Middle frontal gyrus (tissue), 1 donor: ENCODE data around the gene ZNF182.
"Not testable (repeated sequence)": the region's sequence is repeated elsewhere in the genome, so short reads cannot be mapped to it uniquely, and the experiment has no call there.

Experiments used
- DNase-seq: peaks from one replicate; pipeline ENCODE4 v3.0.0-alpha.2; 2015; ENCODE audit warnings: low spot score; ENCODE audit errors: extremely low spot score

The ZNF182 gene

DNA sequence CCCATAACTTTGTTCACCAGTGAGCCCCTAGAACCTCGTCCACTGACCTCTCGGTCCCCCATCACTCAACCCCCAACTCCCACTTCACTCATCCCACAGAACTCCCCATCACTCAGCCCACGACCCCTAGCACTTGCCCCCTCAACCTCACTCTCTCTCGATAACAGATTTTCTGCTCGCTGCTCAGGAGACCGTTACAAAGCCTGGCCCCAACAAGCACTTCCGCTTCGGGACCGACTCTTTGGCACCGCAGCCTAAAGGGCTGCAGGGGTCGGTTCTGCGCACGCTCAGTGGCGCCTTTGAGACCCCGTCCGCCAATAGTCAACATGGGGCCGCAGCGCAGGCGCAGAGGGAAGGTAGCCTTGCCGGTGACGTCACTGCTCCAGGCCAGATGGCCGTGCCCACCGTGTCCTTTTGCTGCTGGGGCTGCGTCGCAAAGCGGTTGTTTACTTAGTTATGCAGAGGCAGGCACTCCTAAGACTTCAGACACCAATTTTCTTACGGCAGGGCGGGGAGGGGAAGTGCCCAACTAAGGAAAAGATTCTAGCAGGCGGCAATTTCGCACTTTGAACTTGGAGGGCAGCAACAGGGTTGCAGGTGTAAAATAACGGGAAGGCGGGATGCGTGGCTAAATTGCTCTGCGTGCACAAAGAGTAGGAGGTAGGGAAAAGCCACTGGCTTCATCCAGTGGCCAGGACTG lies at the start of gene ZNF182:
Gene ZNF182 (minus strand): TSS at position 232 of the 700 bp plus-strand sequence. CDS start 1,380 bp downstream, outside the sequence.
- peak; percentile 80 for DNase-seq

DNA sequence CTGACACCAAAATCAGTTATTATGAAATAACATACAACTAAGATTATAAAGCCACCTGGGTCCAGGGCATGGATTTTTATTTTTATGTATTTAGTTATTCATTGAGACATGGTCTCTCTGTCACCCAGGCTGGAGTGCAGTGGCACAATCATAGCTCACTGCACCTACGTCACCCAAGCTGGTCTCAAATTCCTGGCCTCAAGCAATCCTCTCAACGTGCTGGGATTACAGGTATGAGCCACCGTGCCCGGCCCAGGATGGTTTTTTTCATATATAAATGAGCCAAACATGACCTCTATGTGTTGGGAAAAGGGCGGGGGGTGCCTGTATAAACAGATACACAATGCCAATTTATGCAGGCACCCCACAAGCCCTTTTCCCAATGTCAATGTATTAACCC lies 43.1 kb upstream of the ZNF182 start:
- DNase-seq, result no peak

GRCh38 chrX:48045410-48046311 lies 41.9 kb upstream of the ZNF182 start:
- no peak for DNase-seq

GRCh38 chrX:48043056-48043455 lies 39.3 kb upstream of the ZNF182 start:
- DNase-seq, result no peak

GRCh38 chrX:48035891-48036290 lies 32.1 kb upstream of the ZNF182 start:
- no peak for DNase-seq

DNA sequence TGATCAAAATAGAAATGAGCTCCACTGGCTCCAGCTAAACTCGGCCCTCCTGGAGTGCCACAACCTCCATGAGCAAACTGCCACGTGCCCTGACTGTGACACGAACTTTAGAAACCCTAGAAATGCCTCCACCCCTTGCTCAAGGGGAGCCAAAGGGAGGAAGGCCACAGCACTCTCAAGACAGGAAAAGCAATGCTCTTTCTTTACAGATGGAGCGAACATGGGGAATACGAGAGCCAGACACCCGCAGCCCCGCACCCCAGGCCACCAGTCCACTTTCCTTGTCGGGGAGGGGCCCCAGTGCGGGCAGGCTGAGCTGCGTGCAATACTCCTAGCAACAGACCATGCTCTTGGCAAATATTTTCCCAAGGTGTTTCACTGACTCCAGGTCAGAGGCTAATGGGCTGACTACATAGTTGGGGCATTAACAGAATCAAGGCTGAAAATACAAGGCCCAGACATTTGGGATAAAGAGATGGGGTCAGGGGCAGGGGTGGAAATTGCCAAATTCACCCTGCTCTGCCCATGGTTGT lies 26.9 kb upstream of the ZNF182 start:
- DNase-seq, result not testable (repeated sequence)

GRCh38 chrX:48030237-48030636 lies 26.4 kb upstream of the ZNF182 start:
- no peak for DNase-seq

DNA sequence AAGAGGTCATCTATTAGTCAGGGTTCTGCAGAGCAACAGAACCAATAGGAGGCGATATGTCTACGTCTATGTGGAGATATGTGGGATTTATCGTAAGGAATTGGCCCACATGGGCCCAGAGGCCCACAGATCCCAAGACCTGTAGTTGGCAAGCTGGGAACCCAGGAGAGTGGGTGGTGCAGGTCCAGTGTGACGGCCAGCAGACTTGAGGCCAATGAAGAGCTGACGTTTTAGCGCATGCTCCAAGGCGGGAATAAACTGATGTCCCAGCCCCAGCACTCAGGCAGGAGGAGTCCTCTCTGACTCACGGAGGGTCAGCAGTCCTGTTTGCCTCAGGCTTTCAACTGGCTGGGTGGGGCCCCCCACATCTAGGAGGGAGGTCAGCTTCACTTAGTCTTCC lies 24.3 kb upstream of the ZNF182 start:
- DNase-seq, result no peak

- not testable (repeated sequence) for DNase-seq
These were observed 23.8 kb upstream of the ZNF182 start for GRCh38 chrX:48027545-48027944.

- peak; percentile 27 for DNase-seq
These were observed 21.8 kb upstream of the ZNF182 start for GRCh38 chrX:48025561-48025960.

DNA sequence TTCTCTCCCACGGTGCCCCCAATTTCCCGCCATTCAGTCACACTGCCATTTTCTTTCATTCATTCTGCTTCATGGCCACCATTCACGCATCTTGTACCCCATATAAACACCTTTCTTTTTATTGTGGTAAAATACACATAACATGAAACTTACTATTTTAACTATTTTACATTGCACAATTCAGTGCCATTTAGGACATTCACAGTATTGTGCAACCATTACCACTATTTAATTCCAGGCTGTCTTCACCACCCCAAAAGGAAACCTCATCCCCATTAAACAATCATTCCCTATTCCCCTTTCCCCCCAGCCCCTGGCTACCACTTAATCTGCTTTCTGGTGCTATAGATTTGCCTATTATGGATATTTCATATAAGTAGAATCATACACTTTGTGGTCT lies 18.9 kb upstream of the ZNF182 start:
- DNase-seq, result no peak

DNA sequence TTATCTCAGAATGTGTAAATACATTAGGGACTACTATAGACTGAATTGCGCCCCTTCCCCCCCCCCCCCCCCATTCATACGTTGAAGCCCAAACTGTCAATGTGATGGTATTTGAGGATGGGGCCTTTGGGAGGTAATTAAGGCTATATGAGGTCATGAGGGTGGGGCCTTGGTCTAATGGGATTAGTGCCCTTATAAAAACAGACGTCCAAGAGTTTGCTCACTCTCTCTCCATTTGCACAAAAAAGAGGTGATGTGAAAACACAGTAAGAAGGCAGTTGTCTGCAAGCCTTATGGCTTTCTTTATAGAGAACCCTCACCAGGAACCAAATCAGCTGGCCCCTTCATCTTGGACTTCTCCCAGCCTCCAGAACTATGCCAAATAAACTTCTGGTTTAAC lies 18.3 kb upstream of the ZNF182 start:
- no peak for DNase-seq

DNA sequence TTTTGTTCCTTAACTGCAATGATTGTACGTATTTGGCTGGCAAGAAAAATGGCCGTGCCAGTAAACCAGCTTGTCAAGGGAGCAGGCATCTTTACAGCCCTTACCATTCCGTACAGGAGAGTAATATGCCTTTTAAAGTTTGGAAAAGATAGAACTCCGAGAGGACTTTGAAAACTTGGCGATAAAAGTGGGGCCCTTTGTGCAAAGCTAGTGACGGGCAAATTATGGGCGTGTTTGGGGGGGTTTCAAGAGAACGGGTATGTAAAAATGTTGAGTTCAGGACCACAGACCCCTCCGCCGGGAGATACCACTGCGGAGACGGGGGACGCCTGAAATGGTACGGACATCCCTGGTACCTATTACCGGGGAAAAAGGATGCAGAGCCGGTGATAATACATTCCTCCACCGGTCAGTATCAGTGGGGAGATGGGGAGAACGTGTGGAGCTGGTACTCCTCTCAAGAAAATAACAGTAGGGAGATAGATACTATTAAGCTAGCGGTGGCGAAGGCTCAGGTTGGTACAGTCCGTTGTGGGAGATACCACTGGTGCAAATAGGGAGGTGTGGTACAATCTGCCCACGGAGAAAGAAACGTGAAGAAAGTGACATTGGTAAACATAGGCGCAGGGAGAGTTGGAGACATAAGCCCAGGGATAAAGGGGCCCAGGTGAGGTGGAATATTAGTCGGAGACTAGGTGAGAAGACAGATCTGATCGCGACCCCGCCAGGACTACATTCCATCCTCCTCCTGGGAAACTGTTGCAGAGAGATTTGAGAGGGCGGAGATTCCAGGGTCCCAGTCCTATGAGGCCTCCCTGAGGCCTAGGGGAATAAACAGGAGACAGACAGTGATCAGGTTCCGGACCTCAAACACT lies 17.5 kb upstream of the ZNF182 start:
- peak; percentile 28 for DNase-seq

- not testable (repeated sequence) for DNase-seq
These were observed 16.7 kb upstream of the ZNF182 start for GRCh38 chrX:48020472-48020871.

GRCh38 chrX:48019892-48020291 lies 16.1 kb upstream of the ZNF182 start:
- DNase-seq, result not testable (repeated sequence)

DNA sequence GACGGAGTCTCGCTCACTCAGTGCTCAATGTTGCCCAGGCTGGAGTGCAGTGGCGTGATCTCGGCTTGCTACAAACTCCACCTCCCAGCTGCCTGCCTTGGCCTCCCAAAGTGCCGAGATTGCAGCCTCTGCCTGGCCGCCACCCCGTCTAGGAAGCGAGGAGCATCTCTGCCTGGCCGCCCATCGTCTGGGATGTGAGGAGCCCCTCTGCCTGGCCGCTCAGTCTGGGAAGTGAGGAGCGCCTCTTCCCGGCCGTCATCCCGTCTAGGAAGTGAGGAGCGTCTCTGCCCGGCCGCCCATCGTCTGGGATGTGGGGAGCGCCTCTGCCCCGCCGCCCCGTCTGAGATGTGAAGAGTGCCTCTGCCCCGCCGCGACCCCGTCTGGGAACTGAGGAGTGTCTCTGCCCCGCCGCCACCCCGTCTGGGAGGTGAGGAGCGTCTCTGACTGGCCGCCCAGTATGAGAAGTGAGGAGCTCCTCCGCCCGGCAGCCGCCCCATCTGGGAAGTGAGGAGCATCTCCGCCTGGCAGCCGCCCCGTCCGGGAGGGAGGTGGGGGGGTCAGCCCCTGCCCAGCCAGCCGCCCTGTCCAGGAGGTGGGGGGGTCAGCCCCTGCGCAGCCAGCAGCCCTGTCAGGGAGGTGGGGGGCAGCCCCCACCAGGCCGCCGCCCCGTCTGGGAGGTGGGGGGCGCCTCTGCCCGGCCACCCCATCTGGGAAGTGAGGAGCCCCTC lies 13.0 kb upstream of the ZNF182 start:
- not testable (repeated sequence) for DNase-seq

GRCh38 chrX:48009445-48009960 lies 5.7 kb upstream of the ZNF182 start:
- DNase-seq, result not testable (repeated sequence)

DNA sequence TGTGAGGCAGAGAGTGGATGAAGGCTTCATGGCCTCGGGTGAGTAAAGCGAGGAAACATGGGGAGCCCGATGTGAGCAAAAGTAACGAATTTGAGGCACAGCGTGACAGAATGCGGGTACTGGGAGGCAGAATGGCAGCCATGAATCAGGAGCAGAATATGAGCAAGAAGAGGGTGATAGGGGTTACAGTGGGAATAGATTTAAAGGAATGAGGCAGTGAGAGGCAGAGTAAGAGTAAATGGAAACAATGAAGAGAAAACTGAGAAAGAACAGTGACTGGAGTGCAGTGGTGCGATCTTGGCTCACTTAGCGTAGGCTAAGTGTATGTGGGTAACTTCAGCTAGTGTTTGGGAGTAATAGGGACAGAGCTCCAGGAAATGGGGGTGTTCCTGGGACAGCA lies 2.9 kb upstream of the ZNF182 start, which contains the start of gene SPACA5:
Gene SPACA5 (plus strand): TSS at position 301 of the 400 bp plus-strand sequence. CDS start 815 bp downstream, outside the sequence.
- not testable (repeated sequence) for DNase-seq

DNA sequence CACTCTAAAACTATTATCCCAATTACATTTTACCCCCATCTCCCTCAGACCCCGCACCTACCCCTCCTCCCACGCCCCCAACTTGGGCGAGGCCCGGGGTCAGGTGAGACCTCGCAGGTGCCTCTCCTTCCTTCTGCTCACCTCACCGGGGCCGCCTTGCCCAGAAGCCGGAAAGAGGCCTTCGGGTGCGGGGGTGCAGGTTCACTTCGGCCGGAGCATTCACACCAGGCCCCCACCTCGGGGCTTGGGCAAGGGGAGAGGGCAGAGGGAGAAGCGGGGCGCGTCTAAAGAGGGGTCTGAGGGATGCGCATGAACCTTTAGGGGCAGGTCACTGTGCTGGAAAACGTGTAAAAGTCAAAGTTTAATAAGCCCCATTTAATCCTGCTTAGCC lies 427 bp downstream of the ZNF182 start:
- DNase-seq, result no peak

DNA sequence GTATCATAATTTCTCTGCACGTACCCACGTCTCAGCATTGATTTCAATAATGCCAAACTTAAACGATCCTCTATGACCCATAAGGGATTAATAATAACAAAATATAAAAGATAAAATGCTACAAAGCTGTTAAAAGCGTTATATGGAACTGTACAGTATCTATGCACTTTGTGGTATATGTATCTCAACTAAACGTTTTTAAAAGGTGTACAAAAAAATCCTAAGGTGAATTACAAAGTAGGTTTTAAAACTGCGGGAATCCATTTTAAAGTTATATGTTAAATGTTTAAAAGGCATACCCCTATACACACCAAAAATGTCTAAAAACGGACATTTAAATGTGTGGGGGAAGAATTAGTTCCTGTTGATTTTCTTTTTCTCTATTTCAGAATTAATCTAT lies 860 bp downstream of the ZNF182 start:
- no peak for DNase-seq
